GM08714 (cell line): ENCODE measurements around the gene CISH.

ENCODE experiments used
- H3K4me3 ChIP-seq: fragments of 200-500 bp; sonication (Bioruptor generic); 2 replicates; pipeline ENCODE4 v1.5.1; 2014; ENCODE audit warnings: mild to moderate bottlenecking, low read length, inconsistent platforms
- ZNF274 ChIP-seq: IDR thresholded peaks from 2 replicates; pipeline ENCODE4 v1.6.1; 2012; ENCODE audit warnings: mild to moderate bottlenecking, low read depth, low read length

Gene CISH

DNA sequence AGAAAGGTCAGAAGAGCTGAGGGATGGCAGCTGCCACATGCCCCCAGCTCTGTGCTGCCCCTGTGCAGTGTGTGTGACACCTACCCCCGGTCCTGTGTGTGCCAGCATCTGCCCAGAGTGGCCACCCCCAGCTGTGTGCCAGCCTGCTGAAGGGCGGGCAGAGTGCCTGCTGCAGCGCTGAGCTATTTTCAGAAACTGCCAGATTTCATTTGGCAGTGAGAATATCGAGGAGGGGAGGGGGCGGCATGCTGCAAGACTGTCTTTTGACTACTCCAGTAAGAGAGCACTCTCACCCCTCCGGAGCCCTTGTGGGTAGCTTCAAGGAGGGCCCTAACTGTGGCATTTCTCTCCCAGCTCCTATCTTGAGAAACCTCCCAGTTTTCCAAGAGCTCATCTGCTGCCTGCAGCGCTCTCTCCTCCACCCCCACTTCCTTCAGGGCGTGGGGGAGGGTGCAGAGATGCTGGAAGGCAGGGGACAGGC is 37.9 kb upstream of the CISH start:
- no peak overlapping the region for H3K4me3 ChIP-seq
- TF ChIP-seq ZNF274 = no peak

DNA sequence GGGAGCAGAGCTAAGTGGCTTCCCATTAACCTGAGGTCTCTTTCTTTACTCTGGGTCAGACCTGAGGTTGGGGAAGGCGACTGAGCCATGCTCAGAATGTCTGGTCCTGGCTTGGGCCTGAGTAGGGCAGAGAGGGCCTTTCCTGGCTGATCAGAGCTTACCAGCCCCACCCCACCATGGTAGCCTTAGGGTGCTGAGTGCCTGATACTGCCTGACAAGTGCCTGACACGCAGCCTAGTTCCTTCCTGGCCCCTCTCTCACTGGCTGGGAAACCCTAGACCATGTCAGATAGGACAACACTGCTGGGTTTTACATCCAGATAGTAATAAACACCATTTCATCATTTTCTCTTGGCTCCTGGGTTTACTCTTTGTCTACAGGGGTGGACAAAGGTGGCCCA is 37.4 kb upstream of the CISH start:
- TF ChIP-seq ZNF274 = no peak
- H3K4me3 ChIP-seq = no peak overlapping the region

DNA sequence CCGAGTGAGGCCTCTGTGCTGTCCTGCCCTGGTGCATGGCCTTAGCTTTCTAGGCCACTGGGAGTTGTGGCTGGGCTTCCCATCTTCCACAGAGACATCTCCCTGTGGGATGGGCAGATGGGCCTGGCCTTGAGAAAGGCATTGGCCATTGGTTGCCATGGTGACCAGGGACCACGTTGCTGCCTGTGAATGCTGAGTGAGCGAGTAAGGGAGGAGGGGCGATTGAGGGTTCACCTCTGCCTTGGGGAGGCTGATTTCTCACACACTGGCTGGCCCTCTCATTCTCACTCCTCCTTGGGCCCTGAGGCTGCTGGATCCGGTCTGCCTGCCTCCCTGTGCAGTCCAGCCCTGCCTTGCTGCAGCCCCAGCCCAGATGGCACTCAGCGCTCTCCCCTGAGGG is 36.7 kb upstream of the CISH start:
- no peak for TF ChIP-seq ZNF274
- no peak overlapping the region for H3K4me3 ChIP-seq

DNA sequence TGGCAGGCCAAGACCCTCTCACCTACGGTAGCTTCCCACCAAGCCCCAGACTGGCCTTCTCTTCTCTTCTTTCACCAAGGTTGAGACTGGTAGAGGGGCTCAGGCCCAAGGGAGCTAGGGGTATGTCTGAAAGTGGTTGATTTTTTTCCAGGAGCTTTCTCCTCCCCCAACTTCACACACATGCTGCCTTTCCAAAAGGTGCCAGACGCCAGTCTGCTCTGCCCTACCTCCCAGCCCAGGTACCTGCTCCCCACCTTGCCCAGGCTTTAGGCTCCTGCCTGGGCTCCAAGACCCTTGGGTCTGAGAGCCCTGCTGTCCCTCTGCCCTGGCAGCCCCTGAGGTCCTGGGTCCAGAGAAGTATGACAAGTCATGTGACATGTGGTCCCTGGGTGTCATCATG is 33.8 kb upstream of the CISH start:
- H3K4me3 ChIP-seq = no peak overlapping the region
- TF ChIP-seq ZNF274 = no peak

DNA sequence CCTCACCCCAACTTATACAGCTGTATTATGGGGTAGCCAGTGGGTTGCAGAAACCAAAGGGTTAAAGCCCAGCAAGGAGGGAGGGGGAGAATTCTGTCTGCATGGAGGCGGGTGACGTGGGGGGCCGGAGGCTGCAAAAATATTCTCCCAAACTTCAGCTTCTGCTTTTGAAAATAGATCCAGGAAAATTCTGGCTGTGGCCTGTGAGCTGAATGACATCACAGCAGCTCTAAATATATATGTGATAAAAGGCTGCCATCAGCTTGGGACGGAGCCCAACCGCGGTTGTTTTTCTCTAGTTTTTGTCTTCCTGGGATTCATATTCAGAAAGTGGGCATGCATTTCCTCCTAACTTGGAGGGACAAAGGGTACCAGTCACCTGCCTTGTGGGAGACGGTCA is 33.0 kb upstream of the CISH start:
- TF ChIP-seq ZNF274 = no peak

DNA sequence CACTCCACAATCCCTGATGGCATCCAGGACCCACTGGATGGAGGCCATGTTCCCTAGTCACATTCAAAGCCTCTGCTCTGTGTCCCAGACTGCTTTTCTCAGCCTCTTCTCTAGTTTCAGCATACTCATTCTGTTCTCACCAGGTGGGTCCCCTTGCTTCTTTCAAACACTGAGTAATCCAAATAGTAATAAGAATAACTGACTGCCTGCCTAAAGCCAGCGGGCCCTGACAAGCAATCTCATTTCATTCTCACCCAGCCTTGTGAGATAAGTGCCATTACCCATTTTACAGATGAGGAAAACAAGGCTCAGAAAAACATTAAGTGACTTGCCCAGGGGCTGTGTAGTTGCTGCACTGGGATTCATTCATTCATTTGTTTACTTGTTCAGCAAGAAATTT is 30.8 kb upstream of the CISH start:
- TF ChIP-seq ZNF274 = no peak
- H3K4me3 ChIP-seq = no peak overlapping the region

More for the DNA sequence above, 33.0 kb upstream of the CISH start:
- no peak overlapping the region for H3K4me3 ChIP-seq

DNA sequence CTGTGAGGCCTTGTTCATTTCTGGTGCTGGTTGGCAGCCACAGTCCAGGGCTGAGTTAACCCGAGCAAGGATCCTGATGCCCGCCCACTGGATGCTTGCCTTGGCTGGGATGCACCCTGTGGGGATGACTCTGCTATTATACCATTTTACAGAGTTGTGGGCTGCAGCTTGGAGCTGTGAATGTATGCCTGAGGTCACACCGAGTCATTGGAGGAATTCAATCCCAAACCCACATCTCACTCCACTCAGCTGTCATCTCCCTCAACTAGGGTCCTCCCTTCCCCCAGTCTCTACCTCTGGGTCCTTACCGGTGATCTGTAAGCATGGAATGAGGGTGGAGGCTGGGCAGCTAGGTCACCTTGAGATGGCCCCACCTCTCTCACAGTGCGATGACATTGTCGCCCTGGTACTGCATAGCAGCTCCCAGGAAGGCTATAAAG is 27.5 kb upstream of the CISH start:
- H3K4me3 ChIP-seq = no peak overlapping the region
- TF ChIP-seq ZNF274 = no peak

DNA sequence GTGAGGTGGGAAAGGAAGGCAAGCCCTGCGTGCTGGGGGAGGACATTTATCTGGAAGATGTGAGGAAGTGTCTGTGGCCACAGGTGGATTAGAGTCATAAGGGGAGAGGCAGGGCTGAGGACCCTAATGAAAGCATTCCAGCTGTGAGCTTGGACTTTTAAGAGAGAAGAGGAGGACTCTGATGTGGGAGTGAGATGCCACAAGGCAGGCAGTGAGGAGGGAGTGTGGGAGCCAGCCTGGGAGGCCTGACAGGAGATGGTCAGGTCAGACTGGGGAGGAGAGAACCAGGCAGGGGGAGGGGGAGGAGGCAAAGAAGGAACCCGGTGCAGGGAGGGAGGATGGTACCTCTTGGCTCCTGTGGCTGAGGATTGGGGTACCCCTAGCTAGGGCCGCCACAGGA is 26.4 kb upstream of the CISH start:
- TF ChIP-seq ZNF274 = no peak
- H3K4me3 ChIP-seq = no peak overlapping the region

DNA sequence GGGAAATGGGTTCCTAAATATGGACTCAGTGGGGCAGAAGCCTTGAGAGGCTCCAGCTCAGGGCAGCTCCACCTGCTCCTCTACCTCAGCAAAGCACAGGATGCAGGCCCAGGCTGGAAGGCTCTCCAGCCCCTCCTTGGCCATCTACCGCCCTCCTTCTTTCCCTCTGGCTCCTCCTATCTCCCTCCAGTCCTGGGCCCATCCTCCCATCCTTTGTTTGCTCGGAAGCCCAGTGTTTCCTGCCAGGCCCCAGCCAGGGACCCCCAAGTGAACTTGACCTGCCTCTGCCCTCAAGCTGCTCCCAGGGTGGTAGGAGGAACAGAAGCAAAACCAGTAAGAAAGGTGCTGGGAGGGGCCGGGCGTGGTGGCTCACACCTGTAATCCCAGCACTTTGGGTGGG is 25.4 kb upstream of the CISH start:
- TF ChIP-seq ZNF274 = no peak

DNA sequence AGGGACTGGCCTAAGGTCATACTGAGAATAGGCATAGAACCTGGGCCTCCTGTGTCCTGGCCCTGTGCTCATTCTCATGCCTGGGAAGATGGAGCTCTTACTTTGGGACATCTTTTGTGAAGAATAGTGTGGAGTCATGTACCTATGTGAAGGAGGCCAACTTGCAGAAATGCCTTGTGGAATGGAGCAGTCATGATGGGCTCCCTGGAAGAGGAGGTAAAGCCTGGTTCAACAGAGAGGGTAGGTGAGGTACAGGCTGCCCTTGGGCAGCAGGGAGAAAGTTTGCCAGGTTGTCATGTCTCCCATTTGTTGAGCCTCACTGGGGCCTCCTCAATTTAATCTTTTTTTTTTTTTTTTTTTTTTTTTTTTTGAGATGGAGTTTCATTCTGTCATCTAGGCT is 23.5 kb upstream of the CISH start:
- no peak for TF ChIP-seq ZNF274
- no peak overlapping the region for H3K4me3 ChIP-seq

More for the DNA sequence above, 25.4 kb upstream of the CISH start:
- no peak overlapping the region for H3K4me3 ChIP-seq

DNA sequence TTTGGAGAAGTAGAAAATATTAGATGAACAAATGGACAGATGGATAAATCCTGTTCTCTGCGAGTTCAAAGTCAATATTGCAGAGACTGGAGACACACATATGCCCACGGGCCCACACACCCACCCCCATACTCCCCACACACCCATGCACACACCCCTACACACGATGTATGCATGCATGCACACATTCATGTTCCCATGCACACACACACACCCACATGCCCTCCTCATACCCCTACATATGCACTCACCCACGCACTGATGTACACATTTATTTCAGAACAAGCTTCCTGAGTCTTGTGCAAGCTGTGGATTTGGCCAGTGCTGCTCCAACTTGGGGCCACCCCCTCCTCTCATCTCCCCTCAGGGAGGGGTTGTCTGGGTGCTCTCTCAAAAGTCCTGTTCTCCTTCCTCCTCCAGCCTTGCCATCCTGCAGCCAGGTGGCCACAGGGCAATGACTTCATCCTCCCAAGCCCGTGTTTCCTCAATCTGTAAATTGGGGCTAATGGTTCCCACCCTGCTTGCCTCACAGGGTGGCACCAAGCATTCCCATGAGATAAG is 21.7 kb upstream of the CISH start:
- TF ChIP-seq ZNF274 = no peak

DNA sequence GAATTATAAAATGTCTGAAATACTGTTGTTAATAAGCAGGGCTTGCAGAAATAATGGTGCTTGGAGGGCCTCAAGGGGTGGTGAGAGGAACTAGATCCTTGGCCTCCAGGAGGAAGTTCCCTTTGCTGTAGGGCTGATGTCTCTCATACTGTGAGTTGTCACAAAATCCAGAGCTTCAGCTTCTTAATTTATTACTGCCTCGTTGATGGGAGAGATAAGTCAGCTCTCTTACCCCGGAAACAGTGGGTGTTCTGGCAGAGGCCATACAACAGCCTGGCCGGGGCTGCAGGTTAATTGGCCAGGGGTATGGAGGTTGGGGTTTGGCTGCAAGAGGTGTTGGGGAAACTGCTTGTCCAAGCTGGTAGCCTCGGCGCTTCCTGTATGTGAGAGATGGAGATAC is 20.9 kb upstream of the CISH start:
- no peak overlapping the region for H3K4me3 ChIP-seq
- TF ChIP-seq ZNF274 = no peak

More for the DNA sequence above, 21.7 kb upstream of the CISH start:
- H3K4me3 ChIP-seq = no peak overlapping the region

DNA sequence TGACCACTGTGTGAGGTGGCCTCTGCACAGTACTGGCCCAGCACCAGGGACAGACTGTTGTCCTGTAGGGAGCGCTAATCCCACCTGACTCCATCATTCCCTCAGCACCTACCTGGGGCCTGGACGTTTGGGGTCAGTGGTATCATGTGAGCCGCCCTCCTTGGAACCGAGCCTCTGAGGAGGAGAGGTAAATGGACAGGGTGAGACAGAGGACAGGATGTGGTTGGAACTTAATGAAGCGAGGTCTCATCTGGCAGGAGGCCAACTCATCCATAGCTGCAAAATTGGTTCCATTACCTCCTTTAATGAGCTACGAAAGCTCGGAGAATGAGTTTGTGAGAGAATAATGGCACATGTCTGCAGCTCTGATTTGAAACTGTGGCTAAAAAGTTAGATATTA is 19.3 kb upstream of the CISH start:
- H3K4me3 ChIP-seq = no peak overlapping the region
- no peak for TF ChIP-seq ZNF274

DNA sequence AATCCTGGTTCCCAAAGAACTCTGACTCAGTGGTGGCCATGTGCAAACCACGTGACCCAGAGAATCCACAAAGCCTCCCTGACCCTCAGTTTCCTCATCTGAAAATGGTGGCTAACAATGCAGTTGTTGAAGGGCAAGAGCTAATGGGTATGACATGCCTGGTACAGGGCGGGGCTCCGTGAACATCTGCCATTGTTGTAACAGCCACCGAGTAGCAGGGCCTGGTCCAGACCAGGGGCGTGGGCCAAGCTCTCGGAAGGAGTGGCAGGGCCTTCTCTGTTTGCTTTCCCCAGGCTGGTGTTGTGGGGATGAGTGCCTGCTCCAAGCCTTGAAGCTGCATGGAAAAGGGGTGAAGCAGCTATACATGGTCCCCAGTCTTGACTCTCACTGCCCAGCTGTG is 18.8 kb upstream of the CISH start:
- no peak overlapping the region for H3K4me3 ChIP-seq
- TF ChIP-seq ZNF274 = no peak

DNA sequence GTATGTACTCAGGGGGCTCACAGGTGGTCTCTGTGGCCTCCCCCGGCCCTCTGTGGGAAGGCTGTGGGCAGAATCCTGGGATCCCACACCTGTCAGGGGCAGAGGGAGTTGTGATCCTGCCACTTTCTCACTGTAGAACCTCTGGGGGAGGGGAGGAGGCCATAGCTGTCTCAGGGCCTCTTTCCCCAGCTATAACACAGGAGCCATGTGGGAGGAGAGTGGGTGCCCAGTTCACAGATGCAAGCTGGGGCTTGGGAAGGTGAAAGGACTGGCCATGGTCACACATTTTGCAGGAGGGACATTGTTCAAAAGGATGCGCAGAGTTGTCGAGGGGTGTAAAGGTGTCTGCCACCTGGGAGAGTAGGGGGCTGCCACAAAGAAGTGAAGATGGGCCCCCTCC is 17.0 kb upstream of the CISH start:
- no peak overlapping the region for H3K4me3 ChIP-seq
- TF ChIP-seq ZNF274 = no peak

DNA sequence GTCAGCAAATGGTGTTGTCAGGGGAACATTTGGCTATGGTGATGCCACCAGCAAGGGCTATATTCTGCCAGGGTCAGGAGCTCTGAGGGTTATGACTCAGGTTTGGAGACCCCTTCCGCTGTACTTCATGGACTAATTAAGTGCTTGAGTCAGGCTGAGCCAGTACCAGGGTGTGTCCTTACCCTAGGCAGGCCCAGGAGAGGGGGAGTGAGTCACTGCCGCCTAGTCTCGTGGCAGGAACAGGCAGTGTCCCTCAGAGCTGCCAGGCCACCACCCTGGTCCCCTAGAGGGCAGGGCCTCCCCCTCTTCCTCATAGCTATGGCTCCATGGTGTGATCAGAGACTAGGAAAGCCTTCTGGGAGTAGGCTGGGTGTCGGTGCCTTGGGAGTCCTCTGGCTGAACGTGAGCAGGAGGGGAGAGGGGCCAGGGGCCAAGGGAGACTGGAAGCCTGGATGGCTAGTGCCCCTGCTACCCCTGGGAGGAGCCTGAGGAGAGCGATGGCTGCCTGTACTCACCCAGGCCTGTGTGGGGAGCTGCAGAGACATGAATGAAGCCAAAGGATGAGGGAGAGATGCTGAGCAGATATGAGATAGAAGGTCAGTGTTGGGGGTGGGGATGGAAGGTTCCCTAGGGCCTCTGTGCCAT is 16.0 kb upstream of the CISH start:
- TF ChIP-seq ZNF274 = no peak
- no peak overlapping the region for H3K4me3 ChIP-seq
